Activated naive CD8-positive, alpha-beta T cell (primary cell): Measurements from ENCODE around the gene SIPA1L3.

Experiments used
- H3K27ac Mint-ChIP-seq: one replicate; pipeline ENCODE4 v1.8.0; 2021; ENCODE audit warnings: mixed read lengths
- H3K27me3 Mint-ChIP-seq: one replicate; pipeline ENCODE4 v1.8.0; 2021; ENCODE audit warnings: mixed read lengths
- H3K36me3 Mint-ChIP-seq: one replicate; pipeline ENCODE4 v1.8.0; 2021; ENCODE audit warnings: mixed read lengths
- H3K4me1 Mint-ChIP-seq: one replicate; pipeline ENCODE4 v1.8.0; 2021; ENCODE audit warnings: low read depth, mixed read lengths
- H3K4me3 Mint-ChIP-seq: one replicate; pipeline ENCODE4 v1.8.0; 2021; ENCODE audit warnings: mild to moderate bottlenecking, mixed read lengths
- H3K9me3 Mint-ChIP-seq: one replicate; pipeline ENCODE4 v1.8.0; 2021; ENCODE audit warnings: low read depth, mixed read lengths

Gene SIPA1L3

DNA sequence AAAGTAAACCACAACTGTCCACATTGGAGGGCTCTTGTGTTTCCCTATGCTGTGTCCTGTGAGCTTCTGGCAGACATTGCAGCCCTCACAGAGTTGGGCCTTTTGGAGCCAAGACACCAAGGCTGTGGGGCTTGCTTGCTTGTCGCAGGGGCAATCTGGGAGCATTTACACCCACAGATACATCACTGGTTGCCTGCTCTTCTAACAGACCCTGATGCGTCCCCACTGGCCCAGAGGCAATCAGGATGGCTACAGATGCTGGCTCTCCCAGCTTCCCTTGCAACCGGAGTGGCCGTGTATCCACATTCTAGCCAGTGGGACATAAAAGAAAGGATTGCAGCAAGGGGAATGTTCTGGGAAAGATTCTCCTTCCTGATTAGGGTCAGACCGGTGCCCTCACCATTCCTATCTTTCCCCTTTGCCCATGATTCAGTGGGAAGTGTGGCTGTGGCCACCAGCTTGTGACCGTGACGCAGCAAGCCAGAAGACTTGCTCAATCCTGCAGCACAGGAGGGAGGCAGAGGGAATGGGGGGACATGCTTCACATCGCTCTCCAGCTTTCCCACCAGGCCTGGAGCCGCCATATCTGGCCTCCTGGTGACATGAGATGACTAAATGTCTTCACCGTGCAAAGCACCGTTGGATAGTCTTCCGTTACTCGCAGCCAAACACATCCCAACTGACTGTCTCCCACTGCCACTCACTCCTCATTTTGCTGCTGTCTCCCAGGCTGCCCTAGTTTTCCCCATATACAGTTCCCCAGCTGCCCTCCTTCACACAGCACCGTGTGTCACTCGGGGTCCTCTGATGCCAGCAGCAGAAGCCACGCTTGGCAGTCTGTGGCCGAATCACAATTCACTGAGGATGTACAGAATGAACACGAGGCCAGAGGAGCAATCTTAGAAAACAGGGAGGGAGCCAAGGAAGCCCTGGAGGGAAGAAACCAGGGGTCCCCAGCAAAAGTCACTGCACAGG lies 166.1 kb downstream of the SIPA1L3 start:
- Mint-ChIP-seq H3K27me3 (no peaks in the 10 kb centered on the region), H3K4me1 (no peaks in the 10 kb centered on the region), H3K27ac (peak overlapping the region; percentile 28), H3K36me3 (peaks cover 9% of the 10 kb centered on the region), H3K4me3 (no peak overlapping the region), H3K9me3 (no peaks in the 10 kb centered on the region)

DNA sequence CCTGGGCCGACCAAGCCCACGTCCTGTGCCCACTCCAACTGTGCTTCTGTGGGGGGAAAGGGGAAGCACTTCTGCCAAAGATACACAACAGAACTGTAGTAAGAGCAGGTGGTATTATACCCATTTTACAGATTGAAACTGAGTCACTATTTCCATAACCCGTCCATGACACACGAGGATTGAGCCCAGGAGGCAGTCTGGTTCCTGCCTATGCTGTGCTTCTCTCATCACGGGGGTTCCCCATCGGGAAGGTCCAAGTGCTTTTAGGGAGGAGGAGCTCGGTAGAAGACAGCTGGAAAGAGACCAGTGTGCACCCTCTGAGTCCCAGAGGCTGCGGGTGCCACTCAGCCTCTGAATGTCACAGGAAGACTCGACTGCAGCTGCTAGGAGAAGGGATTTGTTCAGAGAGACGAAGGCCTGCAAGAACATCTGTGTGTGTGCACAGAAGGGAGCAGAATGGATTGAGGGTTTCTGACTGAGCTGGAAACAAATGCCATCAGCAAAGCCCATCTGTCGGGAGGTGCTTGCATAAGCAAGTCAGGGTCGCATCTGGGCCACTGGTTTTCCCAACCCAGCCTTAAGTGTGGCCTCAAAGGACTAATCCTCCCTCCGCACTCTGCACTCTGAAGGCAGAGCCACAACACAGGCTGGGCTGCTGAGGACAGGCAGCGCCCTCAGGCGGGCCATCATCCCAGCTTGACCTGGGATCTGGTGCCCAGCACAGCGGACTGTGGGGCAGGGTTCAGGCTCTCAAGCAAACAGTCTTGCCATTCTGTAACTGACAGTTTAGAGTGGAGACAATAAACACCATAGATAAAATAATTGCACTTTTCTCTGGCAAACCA lies 167.1 kb downstream of the SIPA1L3 start:
- Mint-ChIP-seq H3K4me1 (no peaks in the 10 kb centered on the region), H3K27ac (no peak overlapping the region), H3K36me3 (peaks cover 9% of the 10 kb centered on the region), H3K27me3 (no peaks in the 10 kb centered on the region), H3K4me3 (no peak overlapping the region), H3K9me3 (no peaks in the 10 kb centered on the region)

GRCh38 chr19:38076337-38076736 lies 169.3 kb downstream of the SIPA1L3 start:
- Mint-ChIP-seq H3K4me3 (no peak overlapping the region), H3K27ac (no peak overlapping the region), H3K9me3 (no peaks in the 10 kb centered on the region), H3K4me1 (peaks cover 13% of the 10 kb centered on the region), H3K27me3 (no peaks in the 10 kb centered on the region), H3K36me3 (peaks cover 9% of the 10 kb centered on the region)

DNA sequence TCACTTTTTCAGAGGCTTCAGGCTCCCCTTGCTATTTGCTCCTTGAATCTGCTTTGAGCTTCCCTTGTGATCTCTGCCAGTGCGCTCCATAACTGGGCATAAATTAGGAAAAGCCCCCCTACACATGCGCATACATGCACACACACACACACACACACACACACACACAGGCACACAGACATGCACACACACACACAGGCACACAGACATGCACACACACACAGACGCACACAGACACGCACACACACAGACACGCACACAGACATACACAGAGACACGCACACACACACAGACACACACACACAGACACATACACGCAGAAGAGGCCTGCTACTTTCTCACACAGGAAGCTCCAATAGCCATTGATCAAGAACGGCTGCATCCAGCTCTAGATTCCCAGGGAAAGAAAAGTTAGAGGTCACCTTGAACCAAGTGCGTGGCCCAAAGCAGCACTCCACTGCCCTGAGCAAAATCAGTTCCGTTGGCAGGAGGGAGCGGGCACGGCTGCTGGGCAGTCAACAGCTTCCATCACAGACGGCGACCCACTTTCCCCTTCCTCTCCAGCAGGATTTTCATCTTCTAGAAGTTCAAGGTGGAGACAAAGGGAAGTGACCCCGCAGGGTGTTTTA lies 171.4 kb downstream of the SIPA1L3 start:
- H3K9me3 Mint-ChIP-seq = no peaks in the 10 kb centered on the region
- H3K36me3 Mint-ChIP-seq = peaks cover 10% of the 10 kb centered on the region
- H3K27me3 Mint-ChIP-seq = no peaks in the 10 kb centered on the region
- H3K4me1 Mint-ChIP-seq = peaks cover 13% of the 10 kb centered on the region
- no peak overlapping the region for H3K27ac Mint-ChIP-seq
- H3K4me3 Mint-ChIP-seq = no peak overlapping the region

DNA sequence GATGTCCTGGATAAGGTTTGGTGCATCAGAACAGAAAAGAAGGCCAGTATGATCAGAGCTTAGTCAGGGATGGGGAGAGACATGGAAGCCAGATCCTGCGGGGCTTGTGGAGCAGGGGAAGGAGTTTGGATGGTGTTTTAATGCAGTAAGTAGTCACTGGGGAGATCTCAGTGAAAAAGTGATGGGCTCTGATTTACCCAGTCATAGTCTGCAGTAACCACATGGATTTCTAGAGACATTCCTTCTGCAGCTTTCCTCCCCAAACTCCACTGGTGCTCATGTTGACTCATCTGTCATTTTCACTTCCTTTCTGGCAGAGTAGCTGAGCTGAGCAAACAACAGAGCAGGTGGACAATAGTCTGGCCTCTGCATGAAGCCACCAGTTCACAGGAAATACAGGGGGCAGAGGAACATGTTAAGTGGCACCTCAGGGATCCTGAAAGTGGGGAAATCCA lies 172.9 kb downstream of the SIPA1L3 start:
- H3K36me3 Mint-ChIP-seq = peaks cover 10% of the 10 kb centered on the region
- H3K9me3 Mint-ChIP-seq = no peaks in the 10 kb centered on the region
- H3K4me3 Mint-ChIP-seq = peak overlapping the region; percentile 10
- peak overlapping the region; percentile 50 for H3K27ac Mint-ChIP-seq
- peaks cover 13% of the 10 kb centered on the region for H3K4me1 Mint-ChIP-seq
- no peaks in the 10 kb centered on the region for H3K27me3 Mint-ChIP-seq

- Mint-ChIP-seq H3K27me3 (no peaks in the 10 kb centered on the region), H3K4me3 (no peak overlapping the region), H3K4me1 (peaks cover 13% of the 10 kb centered on the region), H3K36me3 (peaks cover 7% of the 10 kb centered on the region), H3K27ac (peak overlapping the region; percentile 71), H3K9me3 (no peaks in the 10 kb centered on the region)
These were observed 174.7 kb downstream of the SIPA1L3 start for GRCh38 chr19:38081547-38082255.

DNA sequence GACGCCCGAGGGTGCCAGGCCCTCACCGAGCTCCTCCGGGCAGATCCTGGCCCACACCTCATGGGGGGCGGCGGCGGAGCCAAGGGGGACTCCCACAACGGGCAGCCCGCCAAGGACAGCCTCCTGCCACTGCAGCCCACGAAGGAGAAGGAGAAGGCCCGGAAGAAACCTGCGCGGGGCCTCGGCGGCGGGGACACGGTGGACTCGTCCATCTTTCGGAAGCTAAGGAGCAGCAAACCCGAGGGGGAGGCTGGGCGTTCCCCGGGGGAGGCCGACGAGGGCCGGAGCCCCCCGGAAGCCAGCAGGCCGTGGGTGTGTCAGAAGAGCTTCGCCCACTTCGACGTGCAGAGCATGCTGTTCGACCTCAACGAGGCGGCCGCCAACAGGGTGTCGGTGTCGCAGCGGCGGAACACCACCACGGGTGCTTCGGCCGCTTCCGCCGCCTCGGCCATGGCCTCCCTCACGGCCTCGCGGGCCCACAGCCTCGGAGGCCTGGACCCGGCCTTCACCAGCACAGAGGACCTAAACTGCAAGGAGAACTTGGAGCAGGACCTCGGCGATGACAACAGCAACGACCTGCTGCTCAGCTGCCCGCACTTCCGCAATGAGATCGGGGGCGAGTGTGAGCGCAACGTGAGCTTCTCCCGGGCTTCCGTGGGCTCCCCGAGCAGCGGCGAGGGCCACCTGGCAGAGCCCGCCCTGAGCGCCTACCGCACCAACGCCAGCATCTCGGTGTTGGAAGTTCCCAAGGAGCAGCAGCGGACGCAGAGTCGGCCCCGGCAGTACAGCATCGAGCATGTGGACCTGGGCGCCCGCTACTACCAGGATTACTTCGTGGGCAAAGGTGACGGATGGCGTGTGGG lies 175.5 kb downstream of the SIPA1L3 start:
- Mint-ChIP-seq H3K4me3 (no peak overlapping the region), H3K4me1 (peaks cover 13% of the 10 kb centered on the region), H3K9me3 (no peaks in the 10 kb centered on the region), H3K27me3 (no peaks in the 10 kb centered on the region), H3K27ac (no peak overlapping the region), H3K36me3 (peaks cover 7% of the 10 kb centered on the region)

GRCh38 chr19:38084196-38084595 lies 177.2 kb downstream of the SIPA1L3 start:
- Mint-ChIP-seq H3K9me3 (no peaks in the 10 kb centered on the region), H3K36me3 (peaks cover 10% of the 10 kb centered on the region)

GRCh38 chr19:38089440-38089839 lies 182.4 kb downstream of the SIPA1L3 start:
- Mint-ChIP-seq H3K36me3 (peaks cover 9% of the 10 kb centered on the region), H3K9me3 (no peaks in the 10 kb centered on the region), H3K4me1 (no peaks in the 10 kb centered on the region), H3K27ac (no peak overlapping the region), H3K27me3 (no peaks in the 10 kb centered on the region), H3K4me3 (no peak overlapping the region)

More at GRCh38 chr19:38084196-38084595, 177.2 kb downstream of the SIPA1L3 start:
- Mint-ChIP-seq H3K27me3 (no peaks in the 10 kb centered on the region), H3K4me3 (no peak overlapping the region), H3K27ac (no peak overlapping the region), H3K4me1 (peaks cover 13% of the 10 kb centered on the region)

DNA sequence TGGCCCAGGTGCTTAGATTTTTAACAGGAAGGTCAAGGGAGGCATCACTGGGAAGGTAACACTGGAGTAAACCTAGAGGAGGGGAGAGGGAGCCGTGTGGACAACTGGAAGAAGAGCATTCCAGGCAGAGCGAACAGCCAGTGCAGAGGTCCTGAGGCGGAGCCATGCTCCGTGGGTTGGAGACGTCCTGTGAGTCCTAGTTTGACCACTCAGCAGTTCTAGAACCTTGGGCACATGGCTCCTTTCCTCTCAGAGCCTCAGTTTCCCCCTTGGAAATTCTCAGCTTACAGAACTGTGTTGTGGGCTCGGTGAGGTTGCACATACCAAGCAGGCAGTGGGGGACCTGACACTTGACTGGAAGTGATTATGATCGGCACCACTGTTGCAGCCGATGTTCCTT lies 186.1 kb downstream of the SIPA1L3 start:
- Mint-ChIP-seq H3K27me3 (no peaks in the 10 kb centered on the region), H3K9me3 (no peaks in the 10 kb centered on the region), H3K4me3 (no peak overlapping the region), H3K27ac (no peak overlapping the region), H3K4me1 (peaks cover 5% of the 10 kb centered on the region), H3K36me3 (peaks cover 12% of the 10 kb centered on the region)

DNA sequence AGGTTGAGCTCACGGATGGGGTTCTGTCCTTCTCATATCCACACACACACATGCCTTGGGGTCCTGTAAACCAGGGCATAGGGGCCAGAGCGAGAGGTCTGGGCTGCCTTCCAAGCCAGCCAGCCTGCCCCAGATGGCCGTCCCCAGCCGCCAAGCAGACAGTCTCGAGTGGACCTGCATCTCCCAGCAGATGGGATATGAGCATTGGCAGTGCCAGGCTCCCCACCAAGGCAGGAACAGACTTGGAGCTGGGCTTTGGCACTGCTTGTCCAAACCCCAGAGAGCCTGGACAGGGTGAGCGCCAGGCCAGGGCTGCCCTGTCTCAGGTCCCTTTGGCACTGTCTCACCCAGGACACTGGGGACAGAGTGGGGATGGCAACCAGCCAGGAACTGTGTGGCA lies 186.6 kb downstream of the SIPA1L3 start:
- no peak overlapping the region for H3K4me3 Mint-ChIP-seq
- H3K36me3 Mint-ChIP-seq = peaks cover 11% of the 10 kb centered on the region
- H3K27ac Mint-ChIP-seq = no peak overlapping the region
- H3K9me3 Mint-ChIP-seq = no peaks in the 10 kb centered on the region
- peaks cover 5% of the 10 kb centered on the region for H3K4me1 Mint-ChIP-seq
- no peaks in the 10 kb centered on the region for H3K27me3 Mint-ChIP-seq

DNA sequence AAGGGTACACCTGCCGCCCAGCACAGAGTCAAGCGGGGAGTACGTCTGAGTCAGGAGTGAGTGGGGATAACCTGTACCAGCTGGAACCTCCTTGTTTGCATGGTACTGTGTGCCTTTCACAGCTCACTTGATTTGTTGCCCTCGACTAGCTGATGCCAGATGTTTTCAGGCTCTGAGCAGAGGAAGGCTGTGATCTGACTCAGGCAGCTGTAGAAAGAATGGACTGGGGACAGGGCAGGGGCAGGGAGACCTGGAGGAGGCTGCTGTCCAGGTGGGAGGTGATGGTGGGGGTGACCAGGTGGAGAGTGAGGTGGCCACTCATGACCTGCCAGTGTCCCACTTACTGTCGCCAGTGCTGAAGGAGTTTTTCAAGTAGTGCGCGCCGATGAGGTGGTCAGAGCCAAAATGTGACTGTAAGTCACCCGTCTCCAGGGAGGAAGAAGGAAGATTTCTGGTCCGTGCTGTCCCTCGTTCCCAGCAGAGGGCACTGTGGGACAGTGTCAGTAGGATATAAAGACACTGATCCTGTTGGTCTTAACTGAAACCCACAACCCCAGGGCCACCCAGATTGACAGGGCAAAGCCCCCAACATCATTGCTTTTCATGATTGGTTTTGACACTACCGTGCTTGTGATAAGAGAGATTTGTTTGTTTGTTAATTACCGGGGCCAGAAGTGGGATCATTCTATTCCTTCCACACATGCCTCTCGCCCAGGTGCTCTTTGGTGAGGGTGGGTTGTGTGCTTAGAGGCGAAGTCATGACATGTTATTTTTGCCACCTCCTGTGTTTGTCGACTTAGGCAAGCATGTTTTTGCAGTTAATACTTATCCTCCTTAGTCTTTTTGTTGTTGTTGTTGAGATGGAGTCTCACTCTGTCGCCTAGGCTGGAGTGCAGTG lies 188.7 kb downstream of the SIPA1L3 start:
- no peak overlapping the region for H3K27ac Mint-ChIP-seq
- H3K4me1 Mint-ChIP-seq = peaks cover 5% of the 10 kb centered on the region
- no peaks in the 10 kb centered on the region for H3K27me3 Mint-ChIP-seq
- peaks cover 17% of the 10 kb centered on the region for H3K36me3 Mint-ChIP-seq
- H3K4me3 Mint-ChIP-seq = no peak overlapping the region
- H3K9me3 Mint-ChIP-seq = no peaks in the 10 kb centered on the region

GRCh38 chr19:38099966-38100365 lies 193.0 kb downstream of the SIPA1L3 start:
- H3K27me3 Mint-ChIP-seq = no peaks in the 10 kb centered on the region
- H3K4me3 Mint-ChIP-seq = no peak overlapping the region
- H3K36me3 Mint-ChIP-seq = peaks cover 19% of the 10 kb centered on the region
- no peak overlapping the region for H3K27ac Mint-ChIP-seq
- peaks cover 5% of the 10 kb centered on the region for H3K4me1 Mint-ChIP-seq
- H3K9me3 Mint-ChIP-seq = no peaks in the 10 kb centered on the region
